ENCODE measurements around the gene HES6.

GRCh38 chr2:238236571-238236970 is 3.3 kb downstream of the HES6 start:
- TF ChIP-seq POLR2A (IDR thresholded peaks at IDR 0.05; ENCODE audit: low read length) (no peak), GATA1 (IDR thresholded peaks at IDR 0.05; ENCODE audit: low read depth, low read length) (no peak)
